Stimulated activated CD4-positive, alpha-beta T cell treated with anti-CD3 and anti-CD28 coated beads, Interleukin-15, amount 100 ng/mL, for 24 hours (primary cell): Measurements from ENCODE around the gene MFSD6L.
"Not testable (repeated sequence)": the region's sequence is repeated elsewhere in the genome, so short reads cannot be mapped to it uniquely, and the experiment has no call there.

Experiments
- DNase-seq: peaks from one replicate; pipeline ENCODE4 v3.0.0-alpha.2; 2020

MFSD6L gene

DNA sequence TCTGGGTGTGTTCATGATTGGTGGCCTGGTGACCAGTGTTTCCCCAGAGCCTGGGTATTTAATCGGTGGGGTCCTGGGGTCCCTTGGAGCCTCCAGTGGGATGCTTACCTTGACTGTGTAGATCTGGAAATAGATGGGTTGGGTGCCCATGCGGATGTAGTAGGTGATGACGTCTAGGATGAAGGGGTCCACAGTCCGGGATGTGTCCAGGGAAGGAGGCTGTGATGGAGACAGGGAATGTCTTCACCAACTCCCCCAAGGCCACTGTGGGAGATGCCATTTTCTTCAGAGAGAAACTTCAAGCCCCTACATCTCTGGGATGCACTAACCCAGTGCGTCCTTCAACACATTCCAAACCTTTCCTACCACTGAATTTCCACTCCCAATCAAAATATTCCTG lies 24.1 kb upstream of the MFSD6L start:
- DNase-seq: no peak

DNA sequence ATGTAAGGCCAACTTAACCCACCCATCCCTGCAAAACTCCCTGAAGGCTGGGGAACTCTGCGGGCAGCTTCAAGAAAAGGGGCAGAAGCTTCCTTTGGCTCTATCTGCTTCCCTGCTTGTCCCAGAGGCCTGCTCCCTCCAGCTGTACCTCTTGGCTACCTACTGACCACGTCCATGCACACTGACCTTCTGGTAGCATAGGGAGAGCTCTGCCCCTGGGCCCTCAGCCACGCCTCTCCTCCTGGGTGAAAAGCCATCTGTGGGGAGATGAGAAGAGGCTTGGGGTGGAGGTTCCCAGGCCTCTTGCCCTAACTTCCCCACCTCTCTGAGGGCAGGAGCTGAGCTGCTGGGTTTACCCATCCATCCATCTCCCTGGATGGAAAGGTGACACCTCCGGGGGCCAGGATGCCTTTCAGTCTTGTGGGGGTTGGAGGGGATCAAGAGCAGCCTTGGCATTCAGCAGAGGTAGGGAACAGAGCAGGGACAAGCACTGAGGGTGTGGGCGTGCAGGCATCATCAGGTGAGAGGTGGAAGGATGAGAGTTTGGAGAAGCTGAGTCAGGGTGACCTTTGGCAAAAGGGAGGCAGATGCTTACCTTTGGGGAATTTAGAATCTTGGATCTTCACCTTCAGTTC lies 23.4 kb upstream of the MFSD6L start:
- DNase-seq: no peak

DNA sequence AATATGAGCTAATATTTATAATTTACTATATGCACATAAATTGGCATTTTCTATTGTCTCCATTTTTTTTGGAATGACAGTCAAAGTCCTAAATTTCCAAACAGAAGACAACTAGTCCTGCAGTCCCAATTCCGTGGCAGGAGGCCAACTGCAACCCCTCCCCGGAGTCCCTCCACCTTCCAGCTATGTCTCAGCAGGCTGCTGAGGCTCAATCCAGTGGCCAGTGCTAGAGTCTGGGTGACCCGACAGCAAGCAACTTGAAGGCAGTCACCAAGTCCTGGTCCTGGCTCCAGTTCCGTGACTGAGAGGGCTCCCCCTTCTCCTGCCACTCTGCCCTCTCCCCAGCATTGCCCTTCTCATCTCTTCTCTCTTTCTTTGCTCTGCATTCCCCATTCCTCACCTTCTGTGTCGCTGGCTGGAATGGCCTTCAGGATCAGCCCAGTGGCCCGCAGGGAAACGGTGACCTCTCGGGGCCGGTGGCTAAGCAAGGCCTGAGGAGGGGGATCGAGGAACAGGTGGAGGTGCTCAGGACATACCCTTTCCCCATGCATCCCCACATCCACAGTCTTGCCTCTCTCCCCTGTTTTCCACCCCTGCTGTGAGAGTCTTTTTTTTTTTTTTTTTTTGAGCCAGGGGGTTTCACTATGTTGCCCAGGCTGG lies 22.4 kb upstream of the MFSD6L start:
- no peak for DNase-seq

DNA sequence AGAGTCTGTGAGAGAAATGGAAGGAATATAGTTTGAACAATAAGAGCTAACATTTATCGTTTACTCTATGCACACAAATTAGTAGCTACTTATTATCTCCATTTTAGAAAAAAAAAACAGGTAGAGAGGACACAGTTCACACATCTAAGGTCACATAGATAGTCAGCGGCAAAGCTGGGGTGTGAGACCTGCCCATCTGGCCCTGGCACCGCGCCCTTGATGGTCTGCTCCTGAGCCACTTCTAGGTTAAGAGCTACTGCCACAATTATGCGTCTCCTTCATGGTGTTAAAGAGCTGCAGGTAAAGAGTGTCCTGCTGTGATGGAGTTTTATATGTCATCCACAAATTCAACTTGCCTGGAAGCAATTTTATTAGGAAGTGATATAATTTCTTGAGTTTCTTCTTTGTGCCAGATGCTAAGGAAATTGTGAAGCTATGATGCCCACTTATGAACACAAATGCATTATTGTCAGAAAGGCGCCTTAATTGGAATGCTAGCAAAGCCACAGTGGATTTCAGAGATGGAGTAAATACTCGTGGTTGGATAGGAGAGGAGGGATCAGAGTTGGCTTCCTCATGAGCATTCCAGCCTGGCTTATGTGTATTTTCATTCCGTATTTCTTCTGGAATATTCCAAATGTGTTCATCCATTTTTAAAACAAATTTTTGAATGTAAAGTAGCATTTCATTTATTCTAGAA lies 21.3 kb upstream of the MFSD6L start:
- no peak for DNase-seq

DNA sequence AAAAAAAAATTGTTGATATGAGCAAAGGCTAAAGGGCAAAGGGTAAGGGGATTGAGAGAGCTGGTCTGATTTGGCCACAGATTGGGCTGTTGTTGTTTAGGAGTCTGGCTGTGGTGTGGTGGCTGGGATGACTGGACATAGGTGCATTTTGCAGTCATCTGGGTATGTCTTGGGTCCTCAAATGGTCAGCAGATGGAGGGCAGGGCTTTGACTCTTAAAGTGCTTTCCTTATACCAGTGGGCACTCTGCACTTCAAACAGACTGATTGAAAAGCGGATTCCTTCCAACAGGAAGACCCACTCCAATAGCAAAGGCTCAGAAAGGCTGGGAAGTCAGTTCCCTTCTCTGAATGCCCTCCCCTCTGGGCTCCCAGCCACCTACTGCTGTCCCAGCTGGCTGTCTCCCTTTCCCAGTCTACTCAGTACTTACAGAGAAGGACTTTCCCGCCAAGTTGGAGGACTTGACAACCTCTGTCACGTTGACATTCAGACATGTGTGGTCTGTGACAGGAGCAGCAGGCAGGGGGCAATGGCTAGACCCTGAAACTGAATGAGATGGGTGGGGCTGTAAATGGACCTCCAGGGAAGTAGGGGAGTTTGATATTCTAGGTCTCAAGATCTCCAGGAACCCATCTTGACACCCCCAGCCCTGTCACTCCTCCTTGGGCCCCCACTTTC lies 19.6 kb upstream of the MFSD6L start:
- no peak for DNase-seq

GRCh38 chr17:8818047-8818446 lies 18.9 kb upstream of the MFSD6L start:
- DNase-seq: no peak

GRCh38 chr17:8806926-8807550 lies 7.9 kb upstream of the MFSD6L start:
- no peak for DNase-seq

- no peak for DNase-seq
Observed at GRCh38 chr17:8806253-8806925, 7.2 kb upstream of the MFSD6L start.

DNA sequence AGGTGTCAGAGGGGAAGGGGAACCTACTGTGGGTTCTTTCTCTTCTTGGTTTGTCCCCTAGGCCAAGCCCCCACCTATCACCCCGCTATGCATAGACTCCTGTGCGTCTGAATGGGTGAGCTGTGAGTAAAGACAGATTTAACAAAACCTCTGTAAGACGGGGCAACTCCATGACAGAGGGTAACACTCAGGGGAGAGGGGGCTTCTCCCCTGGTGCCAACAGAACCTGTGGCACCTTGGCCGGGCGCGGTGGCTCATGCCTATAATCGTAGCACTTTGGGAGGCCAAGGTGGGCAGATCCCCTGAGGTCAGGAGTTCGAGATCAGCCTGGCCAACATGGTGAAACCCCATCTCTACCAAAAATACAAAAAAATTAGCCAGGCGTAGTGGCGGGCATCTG lies 6.2 kb upstream of the MFSD6L start:
- DNase-seq: not testable (repeated sequence)

GRCh38 chr17:8803531-8804420 lies 4.6 kb upstream of the MFSD6L start:
- no peak for DNase-seq

- no peak for DNase-seq
Observed at GRCh38 chr17:8801135-8801840, 2.1 kb upstream of the MFSD6L start.

DNA sequence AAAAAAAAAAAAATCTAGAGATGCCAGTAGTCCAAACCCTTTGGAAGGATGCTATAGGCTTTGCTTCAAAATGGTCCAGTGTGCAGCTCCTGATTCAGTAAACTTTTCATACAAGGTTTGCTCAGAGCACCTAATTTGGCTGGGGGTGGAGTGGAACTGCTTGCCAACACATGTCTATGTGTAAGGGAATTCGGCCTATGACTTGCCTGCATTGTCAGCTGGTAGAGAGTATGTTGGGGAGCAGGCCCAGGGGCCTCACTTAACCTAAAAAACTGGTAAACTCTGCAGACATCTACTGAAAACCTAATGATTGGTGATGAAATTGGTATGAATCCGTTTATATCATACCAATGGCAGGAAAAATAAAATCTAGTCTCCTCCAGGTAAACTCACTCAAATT lies 1.5 kb upstream of the MFSD6L start:
- no peak for DNase-seq

DNA sequence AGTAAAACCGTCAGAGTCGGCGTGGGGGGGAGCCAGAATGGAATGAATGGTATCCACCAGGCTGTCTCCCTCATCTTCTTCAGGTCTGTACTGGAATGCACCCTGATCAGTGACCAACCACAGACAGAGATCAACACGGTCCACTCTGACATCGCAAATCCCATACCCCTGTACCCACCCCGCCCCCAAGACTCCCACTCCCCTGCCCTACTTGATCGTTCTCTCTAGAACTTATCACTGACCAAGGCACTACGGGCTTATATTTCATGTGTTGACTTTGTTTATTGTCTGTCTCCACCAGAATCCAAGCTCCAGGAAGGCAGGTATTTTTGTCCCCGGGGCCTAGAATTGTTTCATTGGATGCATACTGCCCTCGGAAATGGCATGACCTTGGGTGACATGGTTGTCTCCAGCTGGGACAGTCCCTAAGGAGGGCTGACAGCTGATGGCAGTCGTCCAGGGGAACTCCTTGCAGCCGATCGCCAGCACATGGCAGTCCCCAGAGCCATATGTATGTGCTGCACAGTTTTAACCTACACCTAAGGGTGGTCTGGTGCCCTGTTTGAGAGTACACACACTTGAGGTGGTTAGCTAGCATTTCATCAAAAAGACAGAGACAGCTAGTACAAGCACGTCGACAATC lies 526 bp upstream of the MFSD6L start:
- no peak for DNase-seq

DNA sequence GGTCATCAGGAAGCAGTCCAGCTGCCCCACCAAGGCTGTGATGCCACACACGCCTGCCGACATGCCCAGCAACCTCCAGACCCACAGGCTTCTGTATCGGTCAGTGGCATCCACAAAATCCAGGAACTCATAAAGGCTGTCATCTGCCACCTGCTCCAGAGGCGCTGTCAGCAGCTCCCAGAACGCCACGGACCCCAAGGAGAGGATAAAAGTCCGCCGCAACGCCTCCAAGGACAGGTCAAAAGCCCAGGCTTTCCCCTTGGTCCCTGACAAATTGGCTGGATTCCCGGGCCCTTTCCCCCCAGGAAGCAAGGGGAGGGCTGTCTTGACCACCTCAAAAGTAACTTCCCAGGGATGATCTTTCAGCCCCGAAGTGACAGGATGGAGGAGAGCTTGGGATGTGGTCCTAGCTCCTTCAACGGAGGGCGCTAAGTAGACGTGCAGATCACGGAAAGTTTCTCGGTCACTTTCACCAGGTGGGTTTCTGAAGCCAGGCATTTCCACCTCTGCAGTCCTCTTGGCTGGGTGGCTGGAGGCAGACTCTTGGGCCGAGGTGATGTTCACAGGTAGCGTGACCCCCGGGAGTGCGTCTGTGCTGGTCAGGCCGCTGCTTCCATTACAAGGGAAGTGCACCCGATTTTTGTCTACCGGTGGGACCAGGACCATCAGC lies 854 bp downstream of the MFSD6L start:
- no peak for DNase-seq

GRCh38 chr17:8797621-8798175 lies 1.5 kb downstream of the MFSD6L start:
- DNase-seq: no peak

DNA sequence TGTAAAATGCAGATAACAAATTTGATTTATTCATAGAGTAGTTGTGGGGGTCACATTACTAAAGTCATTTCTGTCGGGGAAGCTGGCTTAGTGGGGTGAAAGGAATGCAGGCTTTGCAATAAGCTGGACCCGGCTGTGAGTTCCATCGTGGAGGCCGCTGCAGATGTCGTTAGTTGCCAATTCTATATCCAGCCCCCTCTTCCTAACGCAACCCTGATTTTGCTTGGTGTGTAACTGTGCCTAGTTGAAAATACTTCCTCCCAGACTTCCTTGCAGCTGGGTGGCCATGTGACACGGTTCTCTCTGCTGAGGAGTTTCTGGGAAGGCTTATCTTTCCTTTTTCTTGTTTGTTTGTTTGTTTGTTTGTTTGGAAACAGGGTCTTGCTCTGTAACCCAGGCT lies 4.5 kb downstream of the MFSD6L start:
- DNase-seq: no peak

- no peak for DNase-seq
Observed at GRCh38 chr17:8793649-8794048, 5.5 kb downstream of the MFSD6L start.

- DNase-seq: no peak
Observed at GRCh38 chr17:8792646-8793045, 6.5 kb downstream of the MFSD6L start.

GRCh38 chr17:8791910-8792270 lies 7.3 kb downstream of the MFSD6L start:
- no peak for DNase-seq
